H1 (cell line): ENCODE measurements around the gene PPP6R1.

Experiments used
- ASH2L ChIP-seq: fragments of 200-600, 300-600 bp; sonication (generic); IDR thresholded peaks from one replicate; pipeline ENCODE4 v1.7.1; 2017; ENCODE audit warnings: low read length
- CHD2 ChIP-seq: IDR thresholded peaks from 2 replicates; pipeline ENCODE4 v1.6.1; 2012; ENCODE audit warnings: low read length, improper control_type of control experiment
- POLR2A ChIP-seq, 2 experiments: IDR thresholded peaks; 1 replicate in 1 of 2; 2 replicates in 1 of 2; pipeline ENCODE4 v1.6.1; 2011; ENCODE audit warnings: low read depth in 2 of 2, low read length in 2 of 2, mild to moderate bottlenecking in 2 of 2; ENCODE audit errors: control extremely low read depth in 1 of 2
- SIN3A ChIP-seq, 2 experiments: IDR thresholded peaks in 1 of 2; conservative IDR thresholded peaks in 1 of 2; 2 replicates each; pipeline ENCODE4 v1.6.1; 2011 to 2012; ENCODE audit warnings: low read length in 2 of 2, improper control_type of control experiment in 1 of 2, low read depth in 1 of 2, mild to moderate bottlenecking in 1 of 2
- ZNF274 ChIP-seq: IDR thresholded peaks from 2 replicates; pipeline ENCODE4 v1.7.0; 2012; ENCODE audit warnings: low read length, borderline replicate concordance; ENCODE audit errors: extremely low read depth
- TF ChIP-seq, protein P1 (sequence below), 3 experiments: IDR thresholded peaks; 1 replicate in 2 of 3; 2 replicates in 1 of 3; pipeline versions ENCODE4 v1.5.1 to v1.6.1; 2011; ENCODE audit warnings: low read length in 3 of 3, mild to moderate bottlenecking in 3 of 3, inconsistent platforms in 2 of 3, low read depth in 1 of 3, moderate library complexity in 1 of 3; ENCODE audit not compliant: insufficient read depth in 1 of 3; ENCODE audit errors: control extremely low read depth in 1 of 3
- TF ChIP-seq, protein P2 (sequence below): IDR thresholded peaks from 2 replicates; pipeline ENCODE4 v1.6.1; 2012; ENCODE audit warnings: inconsistent platforms

DNA sequence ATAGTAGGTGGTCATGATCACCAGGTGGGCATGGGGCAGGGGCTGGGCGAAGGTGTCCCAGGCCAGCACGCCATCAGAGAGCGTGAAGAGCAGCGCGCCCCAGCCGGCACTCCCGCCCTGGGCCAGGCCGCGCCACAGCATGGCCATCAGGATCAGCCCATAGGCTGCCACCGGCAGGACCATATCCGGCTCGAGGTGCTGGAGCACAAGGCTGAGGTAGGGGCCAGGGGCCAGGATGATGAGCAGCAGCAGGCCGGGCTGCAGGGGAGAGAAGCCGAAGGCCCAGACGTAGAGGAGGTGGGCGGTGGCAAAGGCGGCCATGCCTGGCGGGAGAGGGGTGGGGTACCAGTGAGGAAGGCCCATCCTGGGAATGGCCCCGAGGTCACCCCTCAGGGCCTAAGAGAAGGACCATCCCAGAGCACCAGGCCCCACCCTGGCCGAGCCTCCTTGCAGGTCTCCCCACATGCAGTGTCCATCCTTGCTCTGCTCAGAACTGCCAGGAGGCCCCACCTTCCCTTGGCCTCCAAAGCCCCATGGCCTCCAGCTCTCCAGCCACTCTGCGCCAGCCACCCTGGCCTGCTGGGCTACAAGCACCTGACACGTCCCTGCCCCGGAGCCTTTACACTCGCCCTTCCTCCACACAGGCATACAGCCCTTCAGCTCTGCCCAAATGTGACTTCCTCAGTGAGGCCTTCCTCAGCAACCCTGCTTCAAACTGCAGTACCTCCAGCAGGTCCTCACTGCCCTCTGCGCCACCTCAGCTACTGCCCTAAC, 31.4 kb downstream of the PPP6R1 start:
- TF ChIP-seq, protein P1, sequence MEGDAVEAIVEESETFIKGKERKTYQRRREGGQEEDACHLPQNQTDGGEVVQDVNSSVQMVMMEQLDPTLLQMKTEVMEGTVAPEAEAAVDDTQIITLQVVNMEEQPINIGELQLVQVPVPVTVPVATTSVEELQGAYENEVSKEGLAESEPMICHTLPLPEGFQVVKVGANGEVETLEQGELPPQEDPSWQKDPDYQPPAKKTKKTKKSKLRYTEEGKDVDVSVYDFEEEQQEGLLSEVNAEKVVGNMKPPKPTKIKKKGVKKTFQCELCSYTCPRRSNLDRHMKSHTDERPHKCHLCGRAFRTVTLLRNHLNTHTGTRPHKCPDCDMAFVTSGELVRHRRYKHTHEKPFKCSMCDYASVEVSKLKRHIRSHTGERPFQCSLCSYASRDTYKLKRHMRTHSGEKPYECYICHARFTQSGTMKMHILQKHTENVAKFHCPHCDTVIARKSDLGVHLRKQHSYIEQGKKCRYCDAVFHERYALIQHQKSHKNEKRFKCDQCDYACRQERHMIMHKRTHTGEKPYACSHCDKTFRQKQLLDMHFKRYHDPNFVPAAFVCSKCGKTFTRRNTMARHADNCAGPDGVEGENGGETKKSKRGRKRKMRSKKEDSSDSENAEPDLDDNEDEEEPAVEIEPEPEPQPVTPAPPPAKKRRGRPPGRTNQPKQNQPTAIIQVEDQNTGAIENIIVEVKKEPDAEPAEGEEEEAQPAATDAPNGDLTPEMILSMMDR (IDR thresholded peaks at IDR 0.05; ENCODE audit: control extremely low read depth in 1 of 3, insufficient read depth in 1 of 3, low read depth in 1 of 3, low read length in 3 of 3): no peak
- TF ChIP-seq ASH2L: no peak
- TF ChIP-seq ZNF274: no peak
- no peak for TF ChIP-seq POLR2A (IDR thresholded peaks at IDR 0.05; ENCODE audit: control extremely low read depth in 1 of 2, low read depth in 2 of 2, low read length in 2 of 2)
- TF ChIP-seq SIN3A (conservative IDR thresholded peaks at IDR 0.05 in 1 of 2, IDR thresholded peaks at IDR 0.05 in 1 of 2; ENCODE audit: low read depth in 1 of 2, low read length in 2 of 2): no peak
- no peak for TF ChIP-seq CHD2
- TF ChIP-seq, protein P2, sequence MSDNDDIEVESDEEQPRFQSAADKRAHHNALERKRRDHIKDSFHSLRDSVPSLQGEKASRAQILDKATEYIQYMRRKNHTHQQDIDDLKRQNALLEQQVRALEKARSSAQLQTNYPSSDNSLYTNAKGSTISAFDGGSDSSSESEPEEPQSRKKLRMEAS: no peak
